ENCODE data around the gene PIGR. TPM values are rescaled to one million over a fixed set of nuclear protein-coding genes. Genes with fewer than 3 reads are reported as not detected.

Gene PIGR
- total and polyA plus RNA-seq, 9 of the 15 experiments (the other 6 are each of a cell fraction or from before 2014, with no cell fraction given): 0.01 to 1.5 (median 0.03) TPM; not detected in 4

DNA sequence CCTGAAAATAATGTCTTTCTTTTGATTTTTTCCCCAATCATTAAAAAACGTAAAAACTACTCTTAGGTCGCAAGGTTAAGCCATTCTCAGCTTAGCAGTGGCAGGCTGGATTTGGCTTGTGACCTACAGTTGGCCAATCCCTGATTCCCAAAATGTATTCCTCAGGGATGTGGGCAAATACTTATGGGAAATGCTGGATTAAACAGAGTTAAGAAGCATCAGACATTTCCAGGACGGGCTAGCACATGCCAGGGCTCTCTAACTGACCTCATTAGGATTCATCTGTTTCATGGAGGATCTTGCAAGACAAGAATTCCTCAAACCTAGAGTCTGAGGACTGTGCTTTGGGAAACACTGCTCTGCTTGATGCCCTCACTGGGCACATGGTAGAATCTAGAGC, 50.0 kb downstream of the PIGR start (continued):
- TF ChIP-seq ZBTB40 (IDR thresholded peaks at IDR 0.05): no peak
- no peak for TF ChIP-seq ZBTB40 (CRISPR knock-in tag; IDR thresholded peaks at IDR 0.05)
- no peak for TF ChIP-seq ILK (tag; IDR thresholded peaks at IDR 0.05; ENCODE audit: borderline replicate concordance, low read depth)
- TF ChIP-seq, protein P1, sequence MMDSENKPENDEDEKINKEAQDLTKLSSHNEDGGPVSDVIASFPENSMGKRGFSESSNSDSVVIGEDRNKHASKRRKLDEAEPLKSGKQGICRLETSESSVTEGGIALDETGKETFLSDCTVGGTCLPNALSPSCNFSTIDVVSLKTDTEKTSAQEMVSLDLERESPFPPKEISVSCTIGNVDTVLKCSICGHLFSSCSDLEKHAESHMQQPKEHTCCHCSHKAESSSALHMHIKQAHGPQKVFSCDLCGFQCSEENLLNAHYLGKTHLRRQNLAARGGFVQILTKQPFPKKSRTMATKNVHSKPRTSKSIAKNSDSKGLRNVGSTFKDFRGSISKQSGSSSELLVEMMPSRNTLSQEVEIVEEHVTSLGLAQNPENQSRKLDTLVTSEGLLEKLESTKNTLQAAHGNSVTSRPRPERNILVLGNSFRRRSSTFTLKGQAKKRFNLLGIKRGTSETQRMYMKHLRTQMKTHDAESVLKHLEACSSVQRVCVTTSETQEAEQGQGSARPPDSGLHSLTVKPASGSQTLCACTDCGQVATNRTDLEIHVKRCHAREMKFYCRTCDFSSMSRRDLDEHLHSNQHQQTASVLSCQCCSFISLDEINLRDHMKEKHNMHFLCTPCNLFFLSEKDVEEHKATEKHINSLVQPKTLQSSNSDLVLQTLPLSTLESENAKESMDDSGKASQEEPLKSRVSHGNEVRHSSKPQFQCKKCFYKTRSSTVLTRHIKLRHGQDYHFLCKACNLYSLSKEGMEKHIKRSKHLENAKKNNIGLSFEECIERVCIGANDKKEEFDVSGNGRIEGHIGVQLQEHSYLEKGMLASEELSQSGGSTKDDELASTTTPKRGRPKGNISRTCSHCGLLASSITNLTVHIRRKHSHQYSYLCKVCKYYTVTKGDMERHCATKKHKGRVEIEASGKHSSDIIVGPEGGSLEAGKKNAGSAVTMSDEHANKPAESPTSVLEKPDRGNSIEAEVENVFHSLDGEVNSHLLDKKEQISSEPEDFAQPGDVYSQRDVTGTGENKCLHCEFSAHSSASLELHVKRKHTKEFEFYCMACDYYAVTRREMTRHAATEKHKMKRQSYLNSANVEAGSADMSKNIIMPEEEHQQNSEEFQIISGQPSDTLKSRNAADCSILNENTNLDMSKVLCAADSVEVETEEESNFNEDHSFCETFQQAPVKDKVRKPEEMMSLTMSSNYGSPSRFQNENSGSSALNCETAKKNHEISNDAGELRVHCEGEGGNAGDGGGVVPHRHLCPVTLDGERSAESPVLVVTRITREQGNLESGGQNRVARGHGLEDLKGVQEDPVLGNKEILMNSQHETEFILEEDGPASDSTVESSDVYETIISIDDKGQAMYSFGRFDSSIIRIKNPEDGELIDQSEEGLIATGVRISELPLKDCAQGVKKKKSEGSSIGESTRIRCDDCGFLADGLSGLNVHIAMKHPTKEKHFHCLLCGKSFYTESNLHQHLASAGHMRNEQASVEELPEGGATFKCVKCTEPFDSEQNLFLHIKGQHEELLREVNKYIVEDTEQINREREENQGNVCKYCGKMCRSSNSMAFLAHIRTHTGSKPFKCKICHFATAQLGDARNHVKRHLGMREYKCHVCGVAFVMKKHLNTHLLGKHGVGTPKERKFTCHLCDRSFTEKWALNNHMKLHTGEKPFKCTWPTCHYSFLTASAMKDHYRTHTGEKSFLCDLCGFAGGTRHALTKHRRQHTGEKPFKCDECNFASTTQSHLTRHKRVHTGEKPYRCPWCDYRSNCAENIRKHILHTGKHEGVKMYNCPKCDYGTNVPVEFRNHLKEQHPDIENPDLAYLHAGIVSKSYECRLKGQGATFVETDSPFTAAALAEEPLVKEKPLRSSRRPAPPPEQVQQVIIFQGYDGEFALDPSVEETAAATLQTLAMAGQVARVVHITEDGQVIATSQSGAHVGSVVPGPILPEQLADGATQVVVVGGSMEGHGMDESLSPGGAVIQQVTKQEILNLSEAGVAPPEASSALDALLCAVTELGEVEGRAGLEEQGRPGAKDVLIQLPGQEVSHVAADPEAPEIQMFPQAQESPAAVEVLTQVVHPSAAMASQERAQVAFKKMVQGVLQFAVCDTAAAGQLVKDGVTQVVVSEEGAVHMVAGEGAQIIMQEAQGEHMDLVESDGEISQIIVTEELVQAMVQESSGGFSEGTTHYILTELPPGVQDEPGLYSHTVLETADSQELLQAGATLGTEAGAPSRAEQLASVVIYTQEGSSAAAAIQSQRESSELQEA (IDR thresholded peaks at IDR 0.05; ENCODE audit: low read depth): no peak
- TF ChIP-seq, protein P2, sequence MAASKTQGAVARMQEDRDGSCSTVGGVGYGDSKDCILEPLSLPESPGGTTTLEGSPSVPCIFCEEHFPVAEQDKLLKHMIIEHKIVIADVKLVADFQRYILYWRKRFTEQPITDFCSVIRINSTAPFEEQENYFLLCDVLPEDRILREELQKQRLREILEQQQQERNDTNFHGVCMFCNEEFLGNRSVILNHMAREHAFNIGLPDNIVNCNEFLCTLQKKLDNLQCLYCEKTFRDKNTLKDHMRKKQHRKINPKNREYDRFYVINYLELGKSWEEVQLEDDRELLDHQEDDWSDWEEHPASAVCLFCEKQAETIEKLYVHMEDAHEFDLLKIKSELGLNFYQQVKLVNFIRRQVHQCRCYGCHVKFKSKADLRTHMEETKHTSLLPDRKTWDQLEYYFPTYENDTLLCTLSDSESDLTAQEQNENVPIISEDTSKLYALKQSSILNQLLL (CRISPR knock-in tag; IDR thresholded peaks at IDR 0.05; ENCODE audit: borderline replicate concordance): no peak
- TF ChIP-seq ZNF551 (CRISPR knock-in tag; IDR thresholded peaks at IDR 0.05): no peak
- no peak for TF ChIP-seq KLF13 (tag; IDR thresholded peaks at IDR 0.05; ENCODE audit: borderline replicate concordance, low read depth)
- no peak for TF ChIP-seq PRPF4 (IDR thresholded peaks at IDR 0.05; ENCODE audit: insufficient read depth, low read depth, low read length, poor library complexity, severe bottlenecking)
